ENCODE results near the gene SLC35F5. TPM values are rescaled to one million over a fixed set of nuclear protein-coding genes. Genes with fewer than 3 reads are reported as not detected.

The SLC35F5 gene
- total and polyA plus RNA-seq, 2 of the 4 experiments (the other 2 are of a cell fraction) = 30.5 to 93.4 TPM

DNA sequence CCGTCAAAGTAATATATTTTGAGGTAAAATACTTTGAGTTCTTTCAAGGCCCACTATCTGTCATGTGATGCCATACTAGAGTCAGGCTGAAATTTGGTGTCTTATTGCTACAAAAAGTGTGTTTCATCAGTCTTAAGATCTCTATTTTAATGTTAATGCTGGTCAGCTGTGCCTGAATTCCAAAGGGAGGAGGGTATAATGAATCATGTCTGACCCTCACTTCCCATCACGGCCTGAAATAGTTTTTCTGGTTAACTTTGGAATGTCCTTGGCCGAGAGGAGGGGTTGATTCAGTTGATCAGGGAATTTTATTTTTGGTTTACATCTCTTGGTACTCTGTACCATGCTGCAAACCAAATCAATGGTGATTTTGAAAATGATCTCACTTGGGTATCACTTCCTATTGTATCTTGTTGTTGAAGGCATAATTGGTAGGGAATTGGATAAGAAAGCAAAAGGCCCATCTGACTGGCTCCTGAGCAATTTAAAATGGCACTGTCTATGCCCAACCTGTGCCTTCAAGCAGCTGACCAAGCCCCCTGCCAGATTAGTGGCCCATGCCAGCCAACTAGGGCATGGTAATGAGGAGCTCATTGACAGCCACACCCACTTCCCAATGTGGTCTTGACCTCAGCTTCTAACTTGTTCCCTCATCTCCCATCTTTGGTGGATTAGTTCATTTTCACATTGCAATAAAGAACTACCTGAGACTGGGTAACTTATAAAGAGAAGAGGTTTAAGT, 6.1 kb upstream of the SLC35F5 start (continued):
- TF ChIP-seq NFE2L2 (IDR thresholded peaks at IDR 0.05; ENCODE audit: low read depth, low read length) (no peak), MAFK (IDR thresholded peaks at IDR 0.05; ENCODE audit: low read depth, low read length) (no peak)

- peaks cover 10% of the 10 kb centered on the region for H3K4me1 ChIP-seq (ENCODE audit: control insufficient read depth, insufficient read depth, low read length)
- peak overlapping the region; percentile 19; the same call in 1 of the 2 replicates for H3K23ac ChIP-seq (ENCODE audit: low read depth, low read length)
- H2AK5ac ChIP-seq (ENCODE audit: low read depth, low read length) = no peak overlapping the region; the same call in 1 of the 2 replicates
- dilution Hi-C loops (cut with HindIII; ENCODE audit: low sequenced_read_pairs, unreplicated experiment) = no loop called here
- no peak overlapping the region; the same call in 1 of the 2 replicates for H2BK120ac ChIP-seq (ENCODE audit: low read depth, low read length)
- intact Hi-C loops (cut with micrococcal nuclease) = no loop called here
- H3K27me3 ChIP-seq (ENCODE audit: control insufficient read depth, insufficient read depth, low read length) = no peaks in the 10 kb centered on the region
- no peaks in the 10 kb centered on the region for H3K36me3 ChIP-seq (ENCODE audit: control insufficient read depth, insufficient read depth, low read length)
- ChIA-PET POLR2A (ENCODE audit: unreplicated experiment) (no interaction called here), CTCF (no interaction called here)
- H2BK20ac ChIP-seq (ENCODE audit: low read depth, low read length) = peak overlapping the region; percentile 18; the same call in 1 of the 2 replicates
- peaks cover 4% of the 10 kb centered on the region for H3K9me1 ChIP-seq (ENCODE audit: insufficient read depth, low read length)
- no peak overlapping the region for H3K9ac ChIP-seq (ENCODE audit: low read depth, low read length)
- no peak overlapping the region for H3K4me3 ChIP-seq (ENCODE audit: insufficient read depth, low read depth, low read length)
- H3K27ac ChIP-seq (ENCODE audit: insufficient read depth, low read length) = no peak overlapping the region
- H3K79me1 ChIP-seq (ENCODE audit: low read depth in 1 of 2, low read length in 2 of 2) = peaks cover 4 to 22% of the 10 kb centered on the region in 2 experiments
- no CpG with 5 or more reads among the region's 1 CpG for WGBS, 2 experiments (ENCODE audit: extremely low coverage in 2 of 2, insufficient read length in 1 of 2)
- no peak overlapping the region for H3K4ac ChIP-seq (ENCODE audit: low read depth, low read length)
- H4K8ac ChIP-seq (ENCODE audit: low read depth in 2 of 2, low read length in 2 of 2) = peak overlapping the region in 1 of 2 experiments; percentile 2; a peak in 1 of 4 replicates
- no peak overlapping the region for H2AK9ac ChIP-seq (replicated peaks; ENCODE audit: low read depth, low read length, poor library complexity)
- TF ChIP-seq RAD21 (IDR thresholded peaks at IDR 0.05; ENCODE audit: low read length) = no peak
- TF ChIP-seq, protein P1, sequence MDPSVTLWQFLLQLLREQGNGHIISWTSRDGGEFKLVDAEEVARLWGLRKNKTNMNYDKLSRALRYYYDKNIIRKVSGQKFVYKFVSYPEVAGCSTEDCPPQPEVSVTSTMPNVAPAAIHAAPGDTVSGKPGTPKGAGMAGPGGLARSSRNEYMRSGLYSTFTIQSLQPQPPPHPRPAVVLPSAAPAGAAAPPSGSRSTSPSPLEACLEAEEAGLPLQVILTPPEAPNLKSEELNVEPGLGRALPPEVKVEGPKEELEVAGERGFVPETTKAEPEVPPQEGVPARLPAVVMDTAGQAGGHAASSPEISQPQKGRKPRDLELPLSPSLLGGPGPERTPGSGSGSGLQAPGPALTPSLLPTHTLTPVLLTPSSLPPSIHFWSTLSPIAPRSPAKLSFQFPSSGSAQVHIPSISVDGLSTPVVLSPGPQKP (IDR thresholded peaks at IDR 0.05; ENCODE audit: borderline replicate concordance, low read depth, low read length) = no peak
- no peak for TF ChIP-seq RFX5 (IDR thresholded peaks at IDR 0.05; ENCODE audit: low read depth, low read length)
- no peak for TF ChIP-seq RCOR1 (IDR thresholded peaks at IDR 0.05; ENCODE audit: insufficient replicate concordance, low read length)
- 0 out of 3 replicates have a peak overlapping the region, but pooled peaks have one; percentile 48 for H2BK15ac ChIP-seq (ENCODE audit: low read depth, low read length)
- no peak overlapping the region for H2BK5ac ChIP-seq (ENCODE audit: low read depth, low read length, poor library complexity, severe bottlenecking)
- BruUV-seq (replicated peaks) = no TSS peak
- no peak overlapping the region for H3K14ac ChIP-seq (replicated peaks; ENCODE audit: low read depth, low read length)
- H4K20me1 ChIP-seq (ENCODE audit: insufficient read depth, low read length) = peaks cover 5% of the 10 kb centered on the region; the same call in 1 of the 2 replicates
- no peaks in the 10 kb centered on the region; the same call in 1 of the 2 replicates for H3K9me3 ChIP-seq (ENCODE audit: control insufficient read depth, insufficient read depth, low read length)
- H3K18ac ChIP-seq (ENCODE audit: low read depth, low read length) = no peak overlapping the region
- no peak overlapping the region for H2AFZ ChIP-seq (replicated peaks; ENCODE audit: low read length, poor library complexity)
- no peak overlapping the region for H3K4me2 ChIP-seq (ENCODE audit: low read depth, low read length)
- DNase-seq (peak; percentile 54), ATAC-seq (ENCODE audit: low read depth) (no peak)
- no peak overlapping the region for H4K5ac ChIP-seq (ENCODE audit: low read depth, low read length)
- in situ Hi-C loops (cut with MboI; ENCODE audit: low sequenced_read_pairs) = no loop called here
- no peak overlapping the region for H4K91ac ChIP-seq (ENCODE audit: insufficient read depth, low read depth, low read length)
- H3K56ac ChIP-seq (ENCODE audit: extremely low read depth, insufficient read depth, low read length) = no peak overlapping the region
Measured at GRCh38 chr2:113760400-113760799, 4.0 kb upstream of the SLC35F5 start.
